Breast epithelium (tissue), 3 donors: ENCODE results near the gene TMEM35B.

Experiments used
- CTCF ChIP-seq, 3 donors: fragments of 450-650 bp; IDR thresholded peaks; one replicate each; pipeline ENCODE4 v1.5.1; 2016 to 2017; ENCODE audit warnings: antibody characterized with exemption in 3 of 3, mild to moderate bottlenecking in 3 of 3, moderate library complexity in 3 of 3
- POLR2A ChIP-seq: fragments of 450-650 bp; IDR thresholded peaks from one replicate; pipeline ENCODE4 v1.6.1; 2016; ENCODE audit warnings: antibody characterized with exemption, mild to moderate bottlenecking, moderate library complexity
- POLR2AphosphoS5 ChIP-seq, 3 donors: sonication (generic); formaldehyde crosslinking; IDR thresholded peaks; one replicate each; pipeline ENCODE4 v1.6.1; 2017; ENCODE audit warnings: antibody characterized with exemption in 3 of 3

- TF ChIP-seq CTCF (IDR thresholded peaks at IDR 0.05) (no peak), POLR2A (no peak), POLR2AphosphoS5 (IDR thresholded peaks at IDR 0.05) (no peak)
Measured at GRCh38 chr1:35014486-35014885, 29.3 kb upstream of the TMEM35B start.
